Measurements from ENCODE around the gene TRDN.
"Not testable (repeated sequence)": the region's sequence is repeated elsewhere in the genome, so short reads cannot be mapped to it uniquely, and the experiment has no call there.

TRDN gene

DNA sequence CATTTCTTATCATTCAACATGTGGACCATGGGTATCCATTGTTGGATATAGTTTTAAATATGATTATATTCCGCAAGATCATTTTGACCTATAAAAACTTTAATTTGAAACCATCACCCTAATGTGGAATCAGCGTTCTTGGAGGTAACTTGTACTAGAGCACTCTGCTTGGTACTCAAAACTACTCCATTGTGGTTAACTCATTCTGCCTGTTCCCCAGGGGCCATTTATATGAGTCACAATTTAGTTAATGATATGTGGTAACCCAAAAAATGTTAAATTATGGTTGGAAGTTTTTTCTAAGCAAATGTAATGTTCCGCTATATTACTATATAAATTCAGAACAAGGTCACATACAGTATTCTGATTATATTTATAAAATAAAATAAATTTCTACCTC, 109.3 kb downstream of the TRDN start:
- DNase-seq (ENCODE audit: low spot score) = no peak
- Mint-ChIP-seq H3K27ac (no peak overlapping the region), H3K4me3 (no peak overlapping the region), H3K27me3 (ENCODE audit: low read depth) (no peaks in the 10 kb centered on the region), H3K9me3 (no peaks in the 10 kb centered on the region), H3K36me3 (ENCODE audit: low read depth) (no peaks in the 10 kb centered on the region), H3K4me1 (ENCODE audit: low read depth) (no peaks in the 10 kb centered on the region)

DNA sequence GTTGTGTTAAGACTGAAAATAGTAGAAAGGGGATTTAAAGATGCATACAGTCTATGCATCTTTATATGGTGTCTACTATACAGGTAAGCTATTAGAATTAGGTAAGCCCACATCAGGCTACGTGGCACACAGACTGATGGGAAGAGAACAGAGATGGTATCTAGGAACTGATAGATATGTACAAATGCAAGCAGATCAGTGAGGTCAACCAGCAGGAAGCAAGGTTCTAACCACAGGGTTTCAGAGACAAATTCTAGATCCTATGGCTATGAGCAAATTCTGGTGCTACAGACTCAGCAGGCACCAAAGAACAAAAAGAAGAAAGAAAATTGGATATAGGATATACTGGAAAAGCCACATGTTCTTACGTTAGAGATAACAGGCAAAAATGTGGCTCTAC, 110.6 kb downstream of the TRDN start:
- Mint-ChIP-seq H3K27ac (no peak overlapping the region), H3K36me3 (ENCODE audit: low read depth) (no peaks in the 10 kb centered on the region), H3K27me3 (ENCODE audit: low read depth) (no peaks in the 10 kb centered on the region), H3K9me3 (peaks cover 3% of the 10 kb centered on the region), H3K4me3 (no peak overlapping the region), H3K4me1 (ENCODE audit: low read depth) (no peaks in the 10 kb centered on the region)
- no peak for DNase-seq (ENCODE audit: low spot score)

DNA sequence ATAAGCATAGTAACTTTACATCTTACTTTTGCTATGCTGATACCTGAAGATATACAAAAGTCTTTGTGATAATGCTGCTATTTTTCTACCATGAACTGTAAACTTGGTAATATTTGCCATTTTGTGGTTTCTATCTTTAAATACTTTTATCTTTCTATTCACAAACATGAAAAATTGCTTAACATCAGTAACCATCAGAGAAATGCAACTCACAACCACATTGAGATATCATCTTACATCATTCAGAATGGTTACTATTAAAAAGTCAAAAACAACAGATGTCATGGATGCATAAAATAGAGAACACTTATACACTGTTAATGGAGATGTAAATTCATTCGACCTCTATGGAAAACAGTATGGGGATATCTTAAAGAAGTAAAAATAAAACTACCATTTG, 112.0 kb downstream of the TRDN start:
- DNase-seq (ENCODE audit: low spot score) = no peak
- Mint-ChIP-seq H3K27ac (no peak overlapping the region), H3K36me3 (ENCODE audit: low read depth) (no peaks in the 10 kb centered on the region), H3K4me1 (ENCODE audit: low read depth) (no peaks in the 10 kb centered on the region), H3K9me3 (peaks cover 3% of the 10 kb centered on the region), H3K27me3 (ENCODE audit: low read depth) (no peaks in the 10 kb centered on the region), H3K4me3 (no peak overlapping the region)

DNA sequence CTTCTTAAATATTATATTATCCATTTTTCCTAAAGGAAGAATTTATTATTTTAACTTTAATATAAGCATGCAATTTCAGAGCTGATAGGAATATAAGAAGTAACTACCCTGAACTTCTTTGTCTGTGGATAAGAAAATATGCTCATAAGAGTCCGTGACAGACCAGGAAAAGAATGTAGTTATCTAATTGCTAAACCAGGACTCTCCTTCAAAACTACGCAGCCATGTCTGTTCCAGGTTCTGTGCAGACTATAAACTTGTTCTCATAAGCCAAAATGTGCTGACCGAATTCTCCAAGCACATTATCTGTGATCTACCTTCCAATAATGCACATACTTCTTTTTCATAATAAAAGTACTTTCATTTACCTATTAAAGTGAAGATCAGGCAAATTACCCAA, 116.5 kb downstream of the TRDN start:
- H3K4me1 Mint-ChIP-seq (ENCODE audit: low read depth) = no peaks in the 10 kb centered on the region
- H3K27me3 Mint-ChIP-seq (ENCODE audit: low read depth) = no peaks in the 10 kb centered on the region
- H3K4me3 Mint-ChIP-seq = no peak overlapping the region
- H3K27ac Mint-ChIP-seq = no peak overlapping the region
- peaks cover 3% of the 10 kb centered on the region for H3K9me3 Mint-ChIP-seq
- H3K36me3 Mint-ChIP-seq (ENCODE audit: low read depth) = no peaks in the 10 kb centered on the region
- DNase-seq (ENCODE audit: low spot score) = no peak

DNA sequence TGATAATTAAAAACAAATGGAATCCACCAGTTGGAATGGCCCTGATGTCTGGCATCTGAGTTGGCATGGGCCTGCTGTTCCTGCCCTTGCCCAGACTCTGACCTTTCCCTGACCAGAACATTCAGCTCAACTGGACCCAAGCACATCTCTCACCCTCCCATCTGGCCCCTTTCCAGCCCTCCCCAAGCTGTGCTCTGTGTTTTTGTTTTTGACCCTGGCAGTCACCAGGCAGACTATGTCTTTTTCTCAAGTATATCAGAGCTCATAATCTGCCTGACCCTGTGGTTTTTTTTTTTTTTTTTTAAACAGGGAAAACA, 117.6 kb downstream of the TRDN start:
- H3K27ac Mint-ChIP-seq = no peak overlapping the region
- H3K27me3 Mint-ChIP-seq (ENCODE audit: low read depth) = no peaks in the 10 kb centered on the region
- no peak overlapping the region for H3K4me3 Mint-ChIP-seq
- DNase-seq (ENCODE audit: low spot score) = no peak
- H3K4me1 Mint-ChIP-seq (ENCODE audit: low read depth) = no peaks in the 10 kb centered on the region
- H3K9me3 Mint-ChIP-seq = peaks cover 3% of the 10 kb centered on the region
- no peaks in the 10 kb centered on the region for H3K36me3 Mint-ChIP-seq (ENCODE audit: low read depth)

DNA sequence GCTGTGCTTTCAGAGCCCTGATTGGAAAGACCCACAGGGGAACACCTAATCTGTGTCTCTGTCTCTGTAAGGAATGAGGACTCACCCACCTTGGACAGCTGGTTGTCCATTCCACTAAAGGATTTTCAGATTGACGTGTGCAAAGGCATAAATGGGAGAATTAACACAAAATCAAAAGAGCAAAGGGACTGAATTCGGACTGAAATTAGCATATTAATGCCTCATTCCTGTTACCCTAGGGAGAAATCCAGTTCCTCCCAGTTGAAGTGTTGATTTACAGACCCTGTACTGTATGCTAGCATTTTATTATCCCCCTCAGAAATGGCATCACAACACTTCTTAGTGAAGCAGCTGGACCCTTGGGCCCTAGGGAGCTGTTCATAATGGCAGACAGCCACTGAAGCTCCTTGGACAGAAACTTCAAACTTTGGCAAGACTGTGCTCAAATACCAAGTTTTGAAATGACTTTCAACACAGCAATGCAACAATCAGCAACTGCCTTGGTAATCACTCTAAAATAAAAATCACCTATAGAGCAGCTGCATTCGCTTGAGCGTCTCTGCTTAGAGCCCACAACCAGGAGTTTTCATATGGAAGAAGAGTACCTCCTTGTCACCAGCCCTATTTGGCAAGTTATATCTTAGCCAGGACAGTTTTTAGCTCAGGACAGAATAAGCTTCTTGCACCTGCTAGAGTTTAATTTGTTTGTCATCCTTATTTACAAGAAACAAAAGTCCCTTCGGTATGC, 118.1 kb downstream of the TRDN start:
- no peak for DNase-seq (ENCODE audit: low spot score)
- peaks cover 3% of the 10 kb centered on the region for H3K9me3 Mint-ChIP-seq
- no peak overlapping the region for H3K27ac Mint-ChIP-seq
- no peak overlapping the region for H3K4me3 Mint-ChIP-seq
- H3K27me3 Mint-ChIP-seq (ENCODE audit: low read depth) = no peaks in the 10 kb centered on the region
- no peaks in the 10 kb centered on the region for H3K36me3 Mint-ChIP-seq (ENCODE audit: low read depth)
- no peaks in the 10 kb centered on the region for H3K4me1 Mint-ChIP-seq (ENCODE audit: low read depth)

DNA sequence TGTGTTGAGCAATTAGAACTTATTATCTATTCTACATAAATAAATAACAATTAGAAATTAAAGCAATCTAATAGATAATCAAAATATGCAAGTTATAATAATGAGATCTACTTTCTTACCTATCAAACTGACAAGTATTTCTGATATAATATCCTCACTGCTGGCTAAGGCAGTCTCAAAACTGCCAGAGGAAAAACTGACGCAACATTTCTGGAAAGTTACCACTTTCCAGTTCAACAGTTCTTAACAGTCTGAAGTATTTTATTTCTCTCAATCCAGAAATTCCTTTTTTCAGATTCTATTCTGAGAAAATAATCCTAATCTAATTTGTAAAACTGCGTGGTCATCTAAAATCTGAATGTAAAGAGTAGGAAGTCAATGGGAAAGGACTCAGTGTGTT, 121.0 kb downstream of the TRDN start:
- Mint-ChIP-seq H3K4me1 (ENCODE audit: low read depth) (no peaks in the 10 kb centered on the region), H3K9me3 (no peaks in the 10 kb centered on the region), H3K36me3 (ENCODE audit: low read depth) (no peaks in the 10 kb centered on the region), H3K27me3 (ENCODE audit: low read depth) (no peaks in the 10 kb centered on the region), H3K27ac (no peak overlapping the region), H3K4me3 (no peak overlapping the region)
- DNase-seq (ENCODE audit: low spot score) = no peak

DNA sequence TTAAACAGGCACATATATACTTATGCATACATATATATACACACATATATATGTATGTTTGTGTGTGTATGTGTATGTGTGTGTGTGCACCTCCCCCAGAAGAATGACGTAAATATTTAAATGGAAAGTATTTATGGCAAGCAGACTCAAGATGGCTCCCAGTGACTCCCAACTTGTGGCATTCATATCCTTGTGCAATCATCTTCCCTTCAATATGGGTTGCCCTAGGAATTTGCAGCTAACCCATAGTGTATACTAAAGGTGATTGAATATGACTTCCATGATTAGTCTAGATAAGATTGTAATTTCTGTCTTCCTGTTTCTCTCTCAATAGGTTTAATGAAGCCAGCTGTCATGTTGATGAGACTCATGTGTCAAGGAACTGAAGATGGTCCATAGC, 127.6 kb downstream of the TRDN start:
- Mint-ChIP-seq H3K4me3 (no peak overlapping the region), H3K27me3 (ENCODE audit: low read depth) (no peaks in the 10 kb centered on the region), H3K9me3 (no peaks in the 10 kb centered on the region), H3K27ac (no peak overlapping the region), H3K36me3 (ENCODE audit: low read depth) (no peaks in the 10 kb centered on the region), H3K4me1 (ENCODE audit: low read depth) (no peaks in the 10 kb centered on the region)
- no peak for DNase-seq (ENCODE audit: low spot score)

DNA sequence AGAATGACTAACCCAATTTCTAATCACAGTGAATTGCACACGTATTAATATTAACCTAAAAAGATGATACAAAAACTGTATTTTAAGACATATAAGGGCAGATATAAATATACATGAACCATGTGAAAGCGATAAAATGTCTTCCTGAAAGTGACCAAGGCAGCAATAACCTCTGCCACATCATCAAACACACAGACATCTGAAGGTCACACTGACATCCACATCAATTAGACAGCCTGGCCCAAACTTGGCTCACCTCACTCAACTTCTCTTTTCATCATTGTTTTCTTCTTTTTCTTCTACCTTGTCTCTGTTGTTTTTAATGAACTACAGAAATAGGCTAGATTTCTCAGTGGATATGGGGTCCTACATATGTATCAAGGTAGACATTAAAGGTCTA, 128.5 kb downstream of the TRDN start:
- H3K9me3 Mint-ChIP-seq = no peaks in the 10 kb centered on the region
- no peak overlapping the region for H3K27ac Mint-ChIP-seq
- H3K36me3 Mint-ChIP-seq (ENCODE audit: low read depth) = no peaks in the 10 kb centered on the region
- no peak overlapping the region for H3K4me3 Mint-ChIP-seq
- H3K4me1 Mint-ChIP-seq (ENCODE audit: low read depth) = no peaks in the 10 kb centered on the region
- DNase-seq (ENCODE audit: low spot score) = no peak
- no peaks in the 10 kb centered on the region for H3K27me3 Mint-ChIP-seq (ENCODE audit: low read depth)

DNA sequence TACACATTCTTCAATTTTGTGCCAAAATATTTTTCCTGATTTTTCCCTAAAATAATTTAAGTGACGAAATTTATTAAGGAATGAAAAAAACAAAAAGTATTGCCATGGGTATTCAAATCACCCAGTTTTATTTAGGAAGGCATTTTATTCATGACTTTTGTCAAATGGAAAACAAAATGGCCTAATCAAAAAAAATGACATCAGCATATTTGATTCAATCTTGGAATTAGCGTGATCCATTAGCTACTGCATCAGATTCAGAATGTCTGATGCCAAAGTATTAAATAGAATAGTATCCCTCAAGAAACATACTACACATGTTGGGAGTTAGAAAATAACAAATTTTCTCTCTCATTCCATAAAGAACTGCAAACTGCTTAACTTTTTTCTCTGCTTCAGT, 129.2 kb downstream of the TRDN start:
- Mint-ChIP-seq H3K9me3 (no peaks in the 10 kb centered on the region), H3K27me3 (ENCODE audit: low read depth) (no peaks in the 10 kb centered on the region), H3K4me1 (ENCODE audit: low read depth) (no peaks in the 10 kb centered on the region), H3K36me3 (ENCODE audit: low read depth) (no peaks in the 10 kb centered on the region), H3K4me3 (no peak overlapping the region), H3K27ac (no peak overlapping the region)
- no peak for DNase-seq (ENCODE audit: low spot score)

DNA sequence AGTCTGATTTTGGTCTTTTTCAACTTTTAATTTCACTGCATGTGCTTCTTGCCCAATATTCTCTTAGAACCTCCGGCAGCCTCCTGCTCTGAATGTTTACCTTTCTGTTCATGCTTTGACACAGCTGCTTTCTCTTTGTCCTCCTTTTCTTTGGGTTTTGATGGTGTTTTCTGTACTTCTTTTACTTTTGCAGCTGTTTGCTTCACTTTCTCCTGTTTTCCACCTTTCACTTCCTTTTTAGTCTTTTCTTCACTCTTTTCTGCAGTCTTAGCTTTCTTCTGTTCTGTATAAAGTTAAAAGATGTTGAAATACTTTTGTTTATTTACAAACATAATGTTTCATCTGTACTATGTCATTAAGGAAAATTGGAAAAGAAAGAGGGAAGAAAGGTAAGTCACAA, 133.1 kb downstream of the TRDN start:
- H3K4me3 Mint-ChIP-seq = no peak overlapping the region
- H3K9me3 Mint-ChIP-seq = no peaks in the 10 kb centered on the region
- H3K27me3 Mint-ChIP-seq (ENCODE audit: low read depth) = no peaks in the 10 kb centered on the region
- H3K36me3 Mint-ChIP-seq (ENCODE audit: low read depth) = no peaks in the 10 kb centered on the region
- DNase-seq (ENCODE audit: low spot score) = no peak
- no peak overlapping the region for H3K27ac Mint-ChIP-seq
- no peaks in the 10 kb centered on the region for H3K4me1 Mint-ChIP-seq (ENCODE audit: low read depth)

DNA sequence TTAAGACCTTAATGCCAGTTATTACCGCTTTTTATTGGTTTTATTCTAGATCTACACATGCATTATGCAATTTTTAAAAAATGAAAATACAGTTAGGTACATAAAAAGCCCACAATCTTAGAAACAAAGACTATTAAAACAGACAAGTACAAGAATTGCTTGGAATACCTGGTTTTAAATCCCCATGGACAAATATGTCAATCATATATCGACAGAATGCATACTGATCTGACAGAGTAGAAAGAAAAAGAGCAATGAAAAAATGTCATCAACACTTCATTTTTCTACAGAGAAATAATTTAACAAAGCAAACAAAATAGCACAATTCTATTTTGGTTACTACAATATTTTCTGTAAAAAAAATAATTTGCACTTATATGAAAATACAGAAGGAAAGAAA, 139.7 kb downstream of the TRDN start:
- Mint-ChIP-seq H3K4me3 (no peak overlapping the region), H3K27me3 (ENCODE audit: low read depth) (no peaks in the 10 kb centered on the region), H3K9me3 (no peaks in the 10 kb centered on the region), H3K36me3 (ENCODE audit: low read depth) (no peaks in the 10 kb centered on the region), H3K4me1 (ENCODE audit: low read depth) (no peaks in the 10 kb centered on the region), H3K27ac (no peak overlapping the region)
- no peak for DNase-seq (ENCODE audit: low spot score)

DNA sequence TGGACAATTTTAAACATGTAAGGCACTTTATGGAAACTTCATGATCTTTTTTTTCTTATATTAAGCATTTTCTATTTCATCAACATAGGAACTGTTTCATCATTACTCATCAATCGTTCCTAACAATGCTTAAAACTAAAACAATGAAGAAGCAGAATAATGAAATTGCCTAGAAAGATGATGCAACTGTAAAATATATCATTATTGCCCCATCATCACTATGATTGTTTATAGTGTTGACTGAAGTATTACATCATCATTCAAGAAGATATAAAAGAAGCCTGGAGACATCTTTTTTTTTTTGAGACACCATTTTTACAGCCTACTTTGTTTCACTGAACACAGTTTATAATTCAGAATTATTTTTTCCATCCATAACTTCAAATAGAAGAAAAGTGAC, 147.2 kb downstream of the TRDN start:
- Mint-ChIP-seq H3K4me1 (ENCODE audit: low read depth) (no peaks in the 10 kb centered on the region), H3K27me3 (ENCODE audit: low read depth) (no peaks in the 10 kb centered on the region), H3K36me3 (ENCODE audit: low read depth) (no peaks in the 10 kb centered on the region), H3K27ac (no peak overlapping the region), H3K9me3 (no peaks in the 10 kb centered on the region), H3K4me3 (no peak overlapping the region)
- no peak for DNase-seq (ENCODE audit: low spot score)

DNA sequence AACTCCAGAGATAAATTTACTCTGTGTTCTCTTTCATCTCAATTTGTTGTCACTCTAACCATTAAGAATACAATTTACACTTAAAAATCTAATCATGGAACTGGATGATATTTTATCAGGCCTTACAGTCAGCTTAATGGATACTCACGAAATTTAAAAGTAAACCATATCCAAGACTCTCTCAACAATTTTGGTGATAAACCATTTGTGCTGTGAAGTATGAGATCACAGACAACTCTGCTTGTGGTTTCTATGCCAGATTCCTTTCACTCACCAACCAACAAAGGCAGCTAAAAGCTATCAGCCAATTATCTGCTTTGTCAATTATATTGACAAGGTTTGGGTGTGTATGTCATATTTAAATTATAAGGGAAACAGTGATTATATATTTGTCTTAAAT, 155.8 kb downstream of the TRDN start:
- Mint-ChIP-seq H3K4me1 (ENCODE audit: low read depth) (no peaks in the 10 kb centered on the region), H3K9me3 (no peaks in the 10 kb centered on the region), H3K27me3 (ENCODE audit: low read depth) (no peaks in the 10 kb centered on the region), H3K4me3 (no peak overlapping the region), H3K36me3 (ENCODE audit: low read depth) (no peaks in the 10 kb centered on the region), H3K27ac (no peak overlapping the region)
- DNase-seq (ENCODE audit: low spot score) = no peak

DNA sequence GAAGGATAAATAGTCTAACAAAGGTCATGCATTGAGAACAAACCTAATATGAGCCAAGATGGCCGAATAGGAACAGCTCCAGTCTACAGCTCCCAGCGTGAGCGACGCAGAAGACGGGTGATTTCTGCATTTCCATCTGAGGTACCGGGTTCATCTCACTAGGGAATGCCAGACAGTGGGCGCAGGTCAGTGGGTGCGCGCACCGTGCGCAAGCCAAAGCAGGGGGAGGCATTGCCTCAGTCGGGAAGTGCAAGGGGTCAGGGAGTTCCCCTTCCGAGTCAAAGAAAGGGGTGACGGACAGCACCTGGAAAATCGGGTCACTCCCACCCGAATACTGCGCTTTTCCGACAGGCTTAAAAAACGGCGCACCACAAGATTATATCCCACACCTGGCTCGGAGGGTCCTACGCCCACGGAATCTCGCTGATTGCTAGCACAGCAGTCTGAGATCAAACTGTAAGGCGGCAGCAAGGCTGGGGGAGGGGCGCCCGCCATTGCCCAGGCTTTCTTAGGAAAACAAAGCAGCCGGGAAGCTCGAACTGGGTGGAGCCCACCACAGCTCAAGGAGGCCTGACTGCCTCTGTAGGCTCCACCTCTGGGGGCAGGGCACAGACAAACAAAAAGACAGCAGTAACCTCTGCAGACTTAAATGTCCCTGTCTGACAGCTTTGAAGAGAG, 164.6 kb downstream of the TRDN start:
- not testable (repeated sequence) for H3K27ac Mint-ChIP-seq; H3K9me3 Mint-ChIP-seq; H3K4me1 Mint-ChIP-seq (ENCODE audit: low read depth); H3K27me3 Mint-ChIP-seq (ENCODE audit: low read depth); H3K36me3 Mint-ChIP-seq (ENCODE audit: low read depth); H3K4me3 Mint-ChIP-seq; DNase-seq (ENCODE audit: low spot score)

Measured in T-helper 2 cell treated with Interferon-gamma antibody and Interleukin-4, amounts not matched to agents 5 μg/mL and 100 μg/mL, for 36 hours (primary cell).